CD14-positive monocyte (primary cell): Measurements from ENCODE around the gene RANBP1. TPM values are rescaled to one million over a fixed set of nuclear protein-coding genes. Genes with fewer than 3 reads are reported as not detected.

Experiments
- DNase-seq, 3 donors: peaks; one replicate each; pipeline ENCODE4 v3.0.0-alpha.2; 2011 to 2022
- H2AFZ ChIP-seq: 2 replicates; pipeline ENCODE4 v1.6.0; 2012; ENCODE audit warnings: mild to moderate bottlenecking, low read depth, low read length, inconsistent platforms; ENCODE audit not compliant: insufficient read depth, poor library complexity, severe bottlenecking
- H3K27ac ChIP-seq, 2 donors: 1 replicate in 1 of 2; 2 replicates in 1 of 2; pipeline ENCODE4 v1.5.1; 2012 to 2013; ENCODE audit warnings: low read length in 2 of 2, control low read depth in 1 of 2, inconsistent platforms in 1 of 2, low read depth in 1 of 2, mild to moderate bottlenecking in 1 of 2
- H3K27me3 ChIP-seq, 2 donors: one replicate each; pipeline versions ENCODE4 v1.6.0 to v1.6.1; 2011 to 2013; ENCODE audit warnings: low read length in 2 of 2; ENCODE audit not compliant: control insufficient read depth in 2 of 2, insufficient read depth in 2 of 2
- H3K36me3 ChIP-seq, 2 donors: replicated peaks in 1 of 2; 1 replicate in 1 of 2; 2 replicates in 1 of 2; pipeline versions ENCODE4 v1.5.1 to v1.6.1; 2012 to 2013; ENCODE audit warnings: low read length in 2 of 2, control low read depth in 1 of 2, inconsistent platforms in 1 of 2, mild to moderate bottlenecking in 1 of 2; ENCODE audit not compliant: insufficient read depth in 2 of 2, control insufficient read depth in 1 of 2
- H3K4me1 ChIP-seq, 2 donors: 1 replicate in 1 of 2; 2 replicates in 1 of 2; pipeline versions ENCODE4 v1.5.1 to v1.6.1; 2012 to 2013; ENCODE audit warnings: low read length in 2 of 2, control low read depth in 1 of 2, inconsistent platforms in 1 of 2, mild to moderate bottlenecking in 1 of 2, moderate library complexity in 1 of 2; ENCODE audit not compliant: insufficient read depth in 2 of 2, control insufficient read depth in 1 of 2
- H3K4me2 ChIP-seq: replicated peaks from 2 replicates; pipeline ENCODE3; 2012; ENCODE audit warnings: low read length, moderate library complexity, mild to moderate bottlenecking; ENCODE audit not compliant: poor library complexity, severe bottlenecking; ENCODE audit errors: extremely low read depth
- H3K4me3 ChIP-seq, 3 experiments: fragments of 200-600 bp in 1 of 3; sonication (generic) in 1 of 3; replicated peaks in 1 of 3; 1 replicate in 2 of 3; 2 replicates in 1 of 3; pipeline ENCODE4 v1.5.1; 2011 to 2013; ENCODE audit warnings: low read length in 3 of 3, mild to moderate bottlenecking in 3 of 3, control low read depth in 2 of 3, low read depth in 2 of 3, inconsistent platforms in 1 of 3, moderate library complexity in 1 of 3
- H3K79me2 ChIP-seq: 2 replicates; pipeline ENCODE4 v1.6.0; 2012; ENCODE audit warnings: mild to moderate bottlenecking, control low read depth, inconsistent platforms, low read length, moderate library complexity; ENCODE audit not compliant: insufficient read depth
- H3K9ac ChIP-seq: 2 replicates; pipeline ENCODE4 v1.6.0; 2017; ENCODE audit warnings: low read length, mild to moderate bottlenecking; ENCODE audit not compliant: insufficient read depth, poor library complexity, severe bottlenecking
- H3K9me3 ChIP-seq, 2 donors: replicated peaks in 1 of 2; 1 replicate in 1 of 2; 2 replicates in 1 of 2; pipeline versions ENCODE4 v1.5.1 to v1.6.1; 2012 to 2013; ENCODE audit warnings: low read length in 2 of 2, control low read depth in 1 of 2; ENCODE audit not compliant: control insufficient read depth in 1 of 2, insufficient read depth in 1 of 2
- H4K20me1 ChIP-seq: 2 replicates; pipeline ENCODE4 v1.6.0; 2012; ENCODE audit warnings: mild to moderate bottlenecking, low read length, control low read depth, moderate library complexity; ENCODE audit not compliant: insufficient read depth
- H3K27ac Mint-ChIP-seq, 7 donors: one replicate each; pipeline ENCODE4 v1.8.0; 2020; ENCODE audit warnings: mild to moderate bottlenecking in 7 of 7, mixed read lengths in 7 of 7, moderate library complexity in 6 of 7, inconsistent platforms in 2 of 7
- H3K27me3 Mint-ChIP-seq, 3 donors: one replicate each; pipeline ENCODE4 v1.8.0; 2021 to 2022; ENCODE audit warnings: low read depth in 3 of 3, mild to moderate bottlenecking in 3 of 3, mixed read lengths in 3 of 3, moderate library complexity in 3 of 3, inconsistent platforms in 1 of 3
- H3K36me3 Mint-ChIP-seq, 2 donors: one replicate each; pipeline ENCODE4 v1.8.0; 2020; ENCODE audit warnings: mixed read lengths in 2 of 2, inconsistent platforms in 1 of 2, mild to moderate bottlenecking in 1 of 2
- H3K4me1 Mint-ChIP-seq: one replicate; pipeline ENCODE4 v1.8.0; 2020; ENCODE audit warnings: mild to moderate bottlenecking, mixed read lengths
- H3K4me3 Mint-ChIP-seq, 2 donors: one replicate each; pipeline ENCODE4 v1.8.0; 2020; ENCODE audit warnings: mild to moderate bottlenecking in 2 of 2, mixed read lengths in 2 of 2, moderate library complexity in 1 of 2
- H3K9me3 Mint-ChIP-seq, 7 donors: one replicate each; pipeline ENCODE4 v1.8.0; 2020 to 2022; ENCODE audit warnings: mixed read lengths in 7 of 7, mild to moderate bottlenecking in 6 of 7, moderate library complexity in 6 of 7, inconsistent platforms in 2 of 7
- WGBS: methylation state at CpG from one replicate; pipeline ENCODE4 v1.1.5; 2013; ENCODE audit warnings: missing lambda C conversion rate; ENCODE audit not compliant: insufficient coverage; 5-methylcytosine and 5-hydroxymethylcytosine counted together
- intact Hi-C, 2 donors: fragments of 100-400 bp; cut with micrococcal nuclease; formaldehyde crosslinking; loops; one replicate each; pipeline versions ENCODE4 v1.15.0 to v1.15.1; 2023
- polyA plus RNA-seq, 3 donors: library from polyadenylated mRNA; depleted of rRNA in 1 of 3; unstranded in 2 of 3; stranded (reverse) in 1 of 3; fragments of 300-500 nt in 2 of 3; fragments of >200 nt in 1 of 3; fragmentation: Illumina TruSeq in 2 of 3; gene quantifications; 1 replicate in 2 of 3; 2 replicates in 1 of 3; pipeline ENCODE4 v1.2.3, GENCODE V29; 2012 to 2021
- TF ChIP-seq, protein P1 (sequence below): fragments of 200-600 bp; IDR thresholded peaks from one replicate; pipeline ENCODE4 v1.8.0; 2022; ENCODE audit warnings: antibody characterized with exemption, mild to moderate bottlenecking

Gene RANBP1
- polyA plus RNA-seq, 3 donors: 45.0 to 52.3 (median 47.4) TPM

DNA sequence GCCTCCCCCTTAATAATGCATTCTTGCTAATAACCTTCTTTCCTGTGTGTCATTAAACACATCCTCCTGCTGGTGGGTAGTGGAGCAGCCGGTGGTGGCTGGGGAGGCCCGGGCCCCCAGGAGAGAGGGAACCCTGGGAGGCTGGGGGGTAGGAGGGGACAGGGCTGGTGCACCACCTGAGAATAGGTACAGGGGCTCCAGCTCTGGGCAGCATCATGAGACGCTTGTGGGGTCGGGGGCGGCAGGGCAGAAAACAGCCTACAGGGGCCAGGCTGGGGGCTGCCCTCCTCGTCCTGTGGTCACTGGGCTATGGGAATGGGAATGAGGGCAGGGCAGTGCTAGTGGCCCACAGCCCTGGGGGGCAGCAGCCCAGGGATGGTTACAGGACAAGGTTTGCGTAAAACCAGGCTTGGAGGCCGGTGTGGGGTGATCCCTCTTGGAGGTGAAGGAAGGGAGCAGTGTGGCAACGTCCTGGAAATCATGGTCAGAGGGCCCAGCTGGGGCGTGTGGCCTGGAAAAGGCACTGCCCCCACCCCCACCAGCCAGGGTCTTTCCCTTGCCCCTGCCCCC, 53.4 kb downstream of the RANBP1 start:
- 90% methylated on average over 7 of the region's 10 CpGs for WGBS
- no peak overlapping the region for H3K27ac Mint-ChIP-seq
- Histone ChIP-seq H4K20me1 (no peaks in the 10 kb centered on the region), H3K9me3 (no peaks in the 10 kb centered on the region), H3K4me2 (no peak overlapping the region), H3K27me3 (no peaks in the 10 kb centered on the region), H3K36me3 (no peaks in the 10 kb centered on the region), H3K79me2 (no peaks in the 10 kb centered on the region), H3K9ac (no peak overlapping the region), H2AFZ (no peak overlapping the region), H3K4me3 (no peak overlapping the region), H3K27ac (no peak overlapping the region), H3K4me1 (no peaks in the 10 kb centered on the region)
- H3K9me3 Mint-ChIP-seq: peaks cover 0 to 1% (median 0%) of the 10 kb centered on the region in 7 donors
- H3K4me3 Mint-ChIP-seq: no peak overlapping the region
- peaks cover 1 to 4% (median 3%) of the 10 kb centered on the region in 3 donors for H3K27me3 Mint-ChIP-seq
- no peaks in the 10 kb centered on the region for H3K4me1 Mint-ChIP-seq
- no peaks in the 10 kb centered on the region for H3K36me3 Mint-ChIP-seq
- TF ChIP-seq, protein P1, sequence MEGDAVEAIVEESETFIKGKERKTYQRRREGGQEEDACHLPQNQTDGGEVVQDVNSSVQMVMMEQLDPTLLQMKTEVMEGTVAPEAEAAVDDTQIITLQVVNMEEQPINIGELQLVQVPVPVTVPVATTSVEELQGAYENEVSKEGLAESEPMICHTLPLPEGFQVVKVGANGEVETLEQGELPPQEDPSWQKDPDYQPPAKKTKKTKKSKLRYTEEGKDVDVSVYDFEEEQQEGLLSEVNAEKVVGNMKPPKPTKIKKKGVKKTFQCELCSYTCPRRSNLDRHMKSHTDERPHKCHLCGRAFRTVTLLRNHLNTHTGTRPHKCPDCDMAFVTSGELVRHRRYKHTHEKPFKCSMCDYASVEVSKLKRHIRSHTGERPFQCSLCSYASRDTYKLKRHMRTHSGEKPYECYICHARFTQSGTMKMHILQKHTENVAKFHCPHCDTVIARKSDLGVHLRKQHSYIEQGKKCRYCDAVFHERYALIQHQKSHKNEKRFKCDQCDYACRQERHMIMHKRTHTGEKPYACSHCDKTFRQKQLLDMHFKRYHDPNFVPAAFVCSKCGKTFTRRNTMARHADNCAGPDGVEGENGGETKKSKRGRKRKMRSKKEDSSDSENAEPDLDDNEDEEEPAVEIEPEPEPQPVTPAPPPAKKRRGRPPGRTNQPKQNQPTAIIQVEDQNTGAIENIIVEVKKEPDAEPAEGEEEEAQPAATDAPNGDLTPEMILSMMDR: no peak
- DNase-seq: no peak
- intact Hi-C loops: no loop called here

DNA sequence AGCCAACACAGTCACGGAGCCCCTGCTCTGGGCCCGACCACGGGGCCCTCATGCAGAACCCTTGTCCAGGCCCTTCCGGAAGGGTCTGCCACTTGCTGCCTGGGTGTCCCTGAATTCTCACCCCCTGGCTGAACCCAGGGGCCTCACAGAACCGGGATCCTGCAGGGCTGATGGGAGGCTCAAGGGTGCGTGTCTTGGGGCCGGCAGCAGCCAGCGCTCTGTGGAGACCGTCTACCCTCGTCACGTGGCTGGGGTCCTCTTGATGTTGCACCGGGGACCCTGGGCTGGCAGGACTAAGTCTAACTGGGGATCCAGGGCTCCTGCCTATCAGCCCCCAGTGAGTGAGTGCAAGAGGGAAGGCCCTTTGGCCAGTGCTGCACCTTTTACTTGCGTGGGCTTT, 54.3 kb downstream of the RANBP1 start:
- Mint-ChIP-seq H3K4me1 (no peaks in the 10 kb centered on the region), H3K4me3 (no peak overlapping the region), H3K27me3 (peaks cover 1 to 4% (median 3%) of the 10 kb centered on the region in 3 donors), H3K9me3 (no peaks in the 10 kb centered on the region), H3K36me3 (no peaks in the 10 kb centered on the region), H3K27ac (no peak overlapping the region)
- Histone ChIP-seq H4K20me1 (no peaks in the 10 kb centered on the region), H3K4me2 (no peak overlapping the region), H2AFZ (no peak overlapping the region), H3K27me3 (no peaks in the 10 kb centered on the region), H3K4me1 (no peaks in the 10 kb centered on the region), H3K27ac (no peak overlapping the region), H3K79me2 (no peaks in the 10 kb centered on the region), H3K4me3 (no peak overlapping the region), H3K9ac (no peak overlapping the region), H3K36me3 (no peaks in the 10 kb centered on the region), H3K9me3 (no peaks in the 10 kb centered on the region)
- TF ChIP-seq, protein P1: no peak
- WGBS: 99% methylated on average over 12 of the region's 13 CpGs
- intact Hi-C loops: no loop called here
- DNase-seq: no peak
